Fibroblast of pulmonary artery (primary cell): Measurements from ENCODE around the gene ADAMTS4.

Experiments
- DNase-seq: peaks from one replicate; pipeline ENCODE4 v3.0.0-alpha.2; 2010; ENCODE audit warnings: low read depth
- H3K4me3 ChIP-seq: replicated peaks from 2 replicates; pipeline ENCODE4 v1.5.1; 2011; ENCODE audit warnings: low read depth, mild to moderate bottlenecking, control low read depth, low read length, moderate library complexity
- TF ChIP-seq, protein P1 (sequence below): IDR thresholded peaks from 2 replicates; pipeline ENCODE4 v1.5.1; 2011; ENCODE audit warnings: mild to moderate bottlenecking, control low read depth, low read length, inconsistent platforms; ENCODE audit errors: missing control alignments

ADAMTS4 gene

GRCh38 chr1:161199506-161200139, 769 bp upstream of the ADAMTS4 start:
- TF ChIP-seq, protein P1, sequence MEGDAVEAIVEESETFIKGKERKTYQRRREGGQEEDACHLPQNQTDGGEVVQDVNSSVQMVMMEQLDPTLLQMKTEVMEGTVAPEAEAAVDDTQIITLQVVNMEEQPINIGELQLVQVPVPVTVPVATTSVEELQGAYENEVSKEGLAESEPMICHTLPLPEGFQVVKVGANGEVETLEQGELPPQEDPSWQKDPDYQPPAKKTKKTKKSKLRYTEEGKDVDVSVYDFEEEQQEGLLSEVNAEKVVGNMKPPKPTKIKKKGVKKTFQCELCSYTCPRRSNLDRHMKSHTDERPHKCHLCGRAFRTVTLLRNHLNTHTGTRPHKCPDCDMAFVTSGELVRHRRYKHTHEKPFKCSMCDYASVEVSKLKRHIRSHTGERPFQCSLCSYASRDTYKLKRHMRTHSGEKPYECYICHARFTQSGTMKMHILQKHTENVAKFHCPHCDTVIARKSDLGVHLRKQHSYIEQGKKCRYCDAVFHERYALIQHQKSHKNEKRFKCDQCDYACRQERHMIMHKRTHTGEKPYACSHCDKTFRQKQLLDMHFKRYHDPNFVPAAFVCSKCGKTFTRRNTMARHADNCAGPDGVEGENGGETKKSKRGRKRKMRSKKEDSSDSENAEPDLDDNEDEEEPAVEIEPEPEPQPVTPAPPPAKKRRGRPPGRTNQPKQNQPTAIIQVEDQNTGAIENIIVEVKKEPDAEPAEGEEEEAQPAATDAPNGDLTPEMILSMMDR, result no peak
- H3K4me3 ChIP-seq, result peak overlapping the region; percentile 65
- DNase-seq, result peak; percentile 50

DNA sequence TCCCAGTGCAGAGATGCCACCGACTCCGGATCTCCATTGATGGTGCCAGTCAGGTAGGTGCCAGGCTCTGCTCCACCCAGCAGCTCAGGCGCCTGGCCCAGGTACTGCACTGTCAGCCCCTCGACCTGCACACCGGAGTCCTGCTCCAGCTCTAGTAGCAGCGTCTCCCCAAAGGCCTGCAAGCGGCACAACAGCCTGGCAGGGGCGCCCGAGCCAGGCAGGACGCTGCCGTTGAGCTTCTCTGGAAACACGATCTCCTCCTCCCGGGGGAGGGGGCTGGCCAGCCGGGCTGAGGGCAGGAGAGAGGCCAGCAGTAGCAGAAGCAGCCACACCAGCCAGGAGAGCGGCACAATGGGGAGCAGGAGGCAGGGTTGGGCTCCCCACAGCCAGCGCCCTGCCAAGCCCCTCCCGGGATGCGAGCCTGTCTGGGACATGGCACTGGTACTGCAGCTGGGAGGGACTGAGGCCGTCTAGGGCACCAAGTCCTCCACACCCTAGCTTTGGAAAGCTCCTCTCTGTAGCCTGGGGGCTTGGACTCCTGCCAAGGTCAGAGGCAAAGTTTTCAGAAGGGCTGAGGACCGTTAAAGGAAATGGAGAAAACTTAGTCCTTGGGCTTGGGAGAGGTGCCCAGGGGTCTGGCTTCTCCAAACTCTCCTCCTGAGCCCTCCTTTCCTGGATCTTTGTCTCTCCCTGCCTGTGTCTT, 509 bp downstream of the ADAMTS4 start:
- peak; percentile 49 for DNase-seq
- TF ChIP-seq, protein P1, result no peak
- peak overlapping the region; percentile 65 for H3K4me3 ChIP-seq

DNA sequence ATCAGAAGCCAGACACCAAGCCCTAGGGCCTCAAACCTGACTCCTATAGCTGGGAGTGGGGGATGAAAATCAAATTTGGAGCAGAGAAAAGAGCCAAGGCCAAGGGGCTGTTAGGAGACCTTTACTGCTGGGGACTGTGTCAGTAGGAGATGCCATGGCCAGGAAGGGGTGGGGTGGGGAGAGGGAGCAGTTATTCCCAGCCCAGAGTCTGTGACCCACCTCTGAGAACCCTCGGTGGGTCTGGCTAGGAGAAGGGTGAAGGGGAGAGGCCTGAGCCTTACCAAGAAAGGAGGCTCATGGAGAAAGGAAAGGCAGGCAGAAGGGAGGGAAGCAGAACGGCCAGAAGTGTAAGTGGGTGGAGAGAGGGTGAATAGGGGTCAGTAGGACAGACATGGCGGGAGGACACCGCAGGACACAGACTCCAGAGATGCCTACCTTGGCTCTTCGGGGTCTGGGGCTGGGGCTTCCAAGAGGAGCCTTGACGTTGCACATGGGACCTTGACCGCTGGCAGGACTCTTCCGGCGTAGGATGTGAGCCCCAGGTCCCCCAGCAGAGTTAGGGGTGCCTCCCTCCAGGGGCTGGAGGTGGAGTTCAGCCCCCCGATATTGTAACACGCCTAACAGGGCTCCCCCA, 1.2 kb downstream of the ADAMTS4 start:
- TF ChIP-seq, protein P1, result no peak
- no peak for DNase-seq
- H3K4me3 ChIP-seq, result peak overlapping the region; percentile 65

GRCh38 chr1:161196521-161197451, 2.1 kb downstream of the ADAMTS4 start:
- TF ChIP-seq, protein P1, result no peak
- peak; percentile 83 for DNase-seq
- peak overlapping the region; percentile 65 for H3K4me3 ChIP-seq

- TF ChIP-seq, protein P1, result no peak
- no peak for DNase-seq
- peak overlapping the region; percentile 65 for H3K4me3 ChIP-seq
Measured at GRCh38 chr1:161196111-161196510, 2.7 kb downstream of the ADAMTS4 start.

GRCh38 chr1:161195171-161195570, 3.7 kb downstream of the ADAMTS4 start:
- H3K4me3 ChIP-seq, result no peak overlapping the region
- no peak for DNase-seq
- TF ChIP-seq, protein P1, result no peak
